HEK293 (cell line): ENCODE measurements around the gene HOXB4.

Experiments used
- BCL11B ChIP-seq: fragments of 450-650 bp; formaldehyde crosslinking; IDR thresholded peaks from 2 replicates; pipeline ENCODE4 v1.5.1; 2016; ENCODE audit warnings: low read depth, missing biosample characterization, missing genetic modification characterization
- HOXC10 ChIP-seq: sonication (generic); formaldehyde crosslinking; IDR thresholded peaks from 2 replicates; pipeline ENCODE4 v1.8.1; 2023; ENCODE audit warnings: mild to moderate bottlenecking, missing genetic modification reagents
- HOXD13 ChIP-seq: sonication (generic); formaldehyde crosslinking; IDR thresholded peaks from 2 replicates; pipeline ENCODE4 v1.8.0; 2022; ENCODE audit warnings: missing genetic modification reagents, borderline replicate concordance
- KLF7 ChIP-seq: fragments of 450-650 bp; formaldehyde crosslinking; IDR thresholded peaks from 2 replicates; pipeline ENCODE4 v1.5.1; 2016; ENCODE audit warnings: missing biosample characterization, missing genetic modification characterization, borderline replicate concordance
- MYNN ChIP-seq: fragments of 450-650 bp; formaldehyde crosslinking; IDR thresholded peaks from 2 replicates; pipeline ENCODE4 v1.5.1; 2016; ENCODE audit warnings: missing biosample characterization, missing genetic modification characterization, borderline replicate concordance
- MZF1 ChIP-seq: fragments of 450-650 bp; formaldehyde crosslinking; IDR thresholded peaks from 2 replicates; pipeline ENCODE4 v1.5.1; 2017; ENCODE audit warnings: missing biosample characterization, missing genetic modification characterization, borderline replicate concordance
- SALL2 ChIP-seq: fragments of 450-650 bp; formaldehyde crosslinking; IDR thresholded peaks from 2 replicates; pipeline ENCODE4 v1.5.0; 2017; ENCODE audit warnings: missing biosample characterization, mild to moderate bottlenecking, missing genetic modification characterization, borderline replicate concordance
- SCRT2 ChIP-seq: fragments of 450-650 bp; formaldehyde crosslinking; IDR thresholded peaks from 2 replicates; pipeline ENCODE4 v1.5.1; 2016; ENCODE audit warnings: missing biosample characterization, missing genetic modification characterization
- TCF7L2 ChIP-seq: IDR thresholded peaks from 2 replicates; pipeline ENCODE4 v1.6.1; 2011; ENCODE audit warnings: low read depth, mild to moderate bottlenecking, inconsistent platforms, low read length, moderate library complexity, borderline replicate concordance
- ZBTB17 ChIP-seq: fragments of 450-650 bp; formaldehyde crosslinking; IDR thresholded peaks from 2 replicates; pipeline ENCODE4 v1.5.1; 2016; ENCODE audit warnings: missing biosample characterization, missing genetic modification characterization
- ZBTB20 ChIP-seq: fragments of 450-650 bp; formaldehyde crosslinking; IDR thresholded peaks from 2 replicates; pipeline ENCODE4 v1.5.1; 2016; ENCODE audit warnings: missing biosample characterization, missing genetic modification characterization
- ZBTB48 ChIP-seq: fragments of 450-650 bp; formaldehyde crosslinking; IDR thresholded peaks from 2 replicates; pipeline ENCODE4 v1.5.1; 2016; ENCODE audit warnings: missing biosample characterization, missing genetic modification characterization
- ZFHX2 ChIP-seq: fragments of 450-650 bp; formaldehyde crosslinking; conservative IDR thresholded peaks from 2 replicates; pipeline ENCODE4 v1.5.1; 2016; ENCODE audit warnings: missing biosample characterization, missing genetic modification characterization
- ZNF112 ChIP-seq: fragments of 450-650 bp; formaldehyde crosslinking; IDR thresholded peaks from 2 replicates; pipeline ENCODE4 v1.5.0; 2017; ENCODE audit warnings: missing biosample characterization, missing genetic modification characterization
- ZNF23 ChIP-seq: fragments of 450-650 bp; formaldehyde crosslinking; IDR thresholded peaks from 2 replicates; pipeline ENCODE4 v1.5.1; 2016; ENCODE audit warnings: missing biosample characterization, missing genetic modification characterization, borderline replicate concordance
- ZNF324 ChIP-seq: fragments of 450-650 bp; formaldehyde crosslinking; IDR thresholded peaks from 2 replicates; pipeline ENCODE4 v1.5.1; 2016; ENCODE audit warnings: missing biosample characterization, missing genetic modification characterization
- ZNF341 ChIP-seq: fragments of 450-650 bp; formaldehyde crosslinking; IDR thresholded peaks from 2 replicates; pipeline ENCODE4; 2016; ENCODE audit warnings: low read depth, missing biosample characterization, missing genetic modification characterization
- ZNF366 ChIP-seq: fragments of 450-650 bp; formaldehyde crosslinking; conservative IDR thresholded peaks from 2 replicates; pipeline ENCODE4 v1.5.1; 2016; ENCODE audit warnings: missing biosample characterization, missing genetic modification characterization
- ZNF37A ChIP-seq: fragments of 450-650 bp; IDR thresholded peaks from 2 replicates; pipeline ENCODE4 v1.5.1; 2018; ENCODE audit warnings: missing biosample characterization, missing genetic modification characterization
- ZNF416 ChIP-seq: fragments of 450-650 bp; formaldehyde crosslinking; IDR thresholded peaks from 2 replicates; pipeline ENCODE4 v1.5.1; 2016; ENCODE audit warnings: missing biosample characterization, missing genetic modification characterization
- ZNF433 ChIP-seq: fragments of 450-650 bp; formaldehyde crosslinking; IDR thresholded peaks from 2 replicates; pipeline ENCODE4 v1.5.1; 2016; ENCODE audit warnings: missing biosample characterization, missing genetic modification characterization, low read depth
- ZNF555 ChIP-seq: fragments of 450-650 bp; formaldehyde crosslinking; conservative IDR thresholded peaks from 2 replicates; pipeline ENCODE4 v1.5.1; 2017; ENCODE audit warnings: missing biosample characterization, mild to moderate bottlenecking, missing genetic modification characterization, inconsistent platforms
- ZNF571 ChIP-seq: fragments of 450-650 bp; formaldehyde crosslinking; IDR thresholded peaks from 2 replicates; pipeline ENCODE4 v1.5.0; 2017; ENCODE audit warnings: missing biosample characterization, missing genetic modification characterization
- ZNF621 ChIP-seq: fragments of 450-650 bp; formaldehyde crosslinking; IDR thresholded peaks from 2 replicates; pipeline ENCODE4 v1.5.1; 2017; ENCODE audit warnings: missing biosample characterization, missing genetic modification characterization
- ZNF654 ChIP-seq: fragments of 450-650 bp; formaldehyde crosslinking; IDR thresholded peaks from 2 replicates; pipeline ENCODE4 v1.5.1; 2016; ENCODE audit warnings: low read depth, missing biosample characterization, missing genetic modification characterization
- ZNF707 ChIP-seq: fragments of 450-650 bp; formaldehyde crosslinking; IDR thresholded peaks from 2 replicates; pipeline ENCODE4 v1.5.1; 2016; ENCODE audit warnings: missing biosample characterization, missing genetic modification characterization
- ZNF777 ChIP-seq: fragments of 450-650 bp; formaldehyde crosslinking; IDR thresholded peaks from 2 replicates; pipeline ENCODE4 v1.5.1; 2017; ENCODE audit warnings: missing biosample characterization, missing genetic modification characterization, borderline replicate concordance
- ZNF791 ChIP-seq: fragments of 450-650 bp; formaldehyde crosslinking; IDR thresholded peaks from 2 replicates; pipeline ENCODE4 v1.5.1; 2016; ENCODE audit warnings: missing biosample characterization, missing genetic modification characterization
- TF ChIP-seq, protein P1 (sequence below): fragments of 450-650 bp; formaldehyde crosslinking; IDR thresholded peaks from 2 replicates; pipeline ENCODE4 v1.5.1; 2017; ENCODE audit warnings: missing biosample characterization, missing genetic modification characterization
- TF ChIP-seq, protein P2 (sequence below): fragments of 450-650 bp; formaldehyde crosslinking; IDR thresholded peaks from 2 replicates; pipeline ENCODE4 v1.5.1; 2016; ENCODE audit warnings: missing biosample characterization, missing genetic modification characterization
- TF ChIP-seq, protein P3 (sequence below): fragments of 450-650 bp; formaldehyde crosslinking; IDR thresholded peaks from 2 replicates; pipeline ENCODE4 v1.5.1; 2016; ENCODE audit warnings: missing biosample characterization, missing genetic modification characterization
- TF ChIP-seq, protein P4 (sequence below): fragments of 450-650 bp; formaldehyde crosslinking; IDR thresholded peaks from 2 replicates; pipeline ENCODE4 v1.5.1; 2016; ENCODE audit warnings: missing biosample characterization, missing genetic modification characterization
- TF ChIP-seq, protein P5 (sequence below): fragments of 450-650 bp; formaldehyde crosslinking; IDR thresholded peaks from 2 replicates; pipeline ENCODE4 v1.5.1; 2016; ENCODE audit warnings: missing biosample characterization, missing genetic modification characterization

The HOXB4 gene

DNA sequence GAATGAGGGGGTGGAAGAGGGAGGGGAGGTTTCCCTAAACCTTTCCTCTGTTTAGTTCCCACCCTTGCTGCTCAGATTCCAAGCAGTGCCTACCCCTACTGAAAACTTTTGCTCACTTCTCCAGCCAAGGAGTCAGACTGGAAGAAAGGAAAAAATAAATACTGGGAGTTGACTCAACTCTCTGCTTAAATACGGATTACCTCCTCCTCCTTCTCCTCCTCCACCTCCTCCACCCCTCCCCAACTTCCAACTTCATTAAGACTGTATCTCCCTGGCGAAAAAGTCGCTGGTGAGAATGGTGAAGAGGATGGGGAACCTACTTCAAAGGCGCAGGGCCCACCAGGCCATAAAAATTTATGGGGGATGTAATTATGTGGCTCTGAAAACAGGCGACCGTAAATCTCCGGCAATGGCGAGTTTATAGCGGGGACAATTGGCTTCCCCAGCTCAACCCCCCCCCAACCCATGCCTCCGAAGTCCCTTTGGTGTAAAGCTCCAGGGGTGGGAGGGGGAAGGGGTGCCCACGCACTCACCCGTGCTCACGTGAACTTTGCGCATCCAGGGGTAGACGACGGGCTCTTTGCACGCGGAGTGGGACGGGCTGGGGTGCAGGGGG lies 712 bp downstream of the HOXB4 start (continued):
- no peak for TF ChIP-seq ZNF707 (tag by site-specific recombination)
- no peak for TF ChIP-seq ZNF23 (tag by site-specific recombination)
- TF ChIP-seq ZNF777 (tag by site-specific recombination) = no peak
- TF ChIP-seq ZNF416 (tag by site-specific recombination) = no peak
- peak; percentile 97 for TF ChIP-seq ZFHX2
- TF ChIP-seq ZNF341 = peak; percentile 60
- TF ChIP-seq HOXC10 = no peak
- TF ChIP-seq ZNF366 (tag by site-specific recombination) = peak; percentile 88
- no peak for TF ChIP-seq ZNF112 (tag by site-specific recombination)
- 0 out of 2 replicates have a peak, but pooled peaks have one; percentile 9 for TF ChIP-seq ZBTB48 (tag by site-specific recombination)
- TF ChIP-seq ZBTB20 (tag by site-specific recombination) = no peak
- peak; percentile 100 for TF ChIP-seq TCF7L2
- TF ChIP-seq KLF7 = peak; percentile 96
- peak; percentile 56 for TF ChIP-seq ZBTB17 (tag by site-specific recombination)
- TF ChIP-seq ZNF791 (tag by site-specific recombination) = no peak
- peak; percentile 95 for TF ChIP-seq BCL11B
- TF ChIP-seq, protein P1, sequence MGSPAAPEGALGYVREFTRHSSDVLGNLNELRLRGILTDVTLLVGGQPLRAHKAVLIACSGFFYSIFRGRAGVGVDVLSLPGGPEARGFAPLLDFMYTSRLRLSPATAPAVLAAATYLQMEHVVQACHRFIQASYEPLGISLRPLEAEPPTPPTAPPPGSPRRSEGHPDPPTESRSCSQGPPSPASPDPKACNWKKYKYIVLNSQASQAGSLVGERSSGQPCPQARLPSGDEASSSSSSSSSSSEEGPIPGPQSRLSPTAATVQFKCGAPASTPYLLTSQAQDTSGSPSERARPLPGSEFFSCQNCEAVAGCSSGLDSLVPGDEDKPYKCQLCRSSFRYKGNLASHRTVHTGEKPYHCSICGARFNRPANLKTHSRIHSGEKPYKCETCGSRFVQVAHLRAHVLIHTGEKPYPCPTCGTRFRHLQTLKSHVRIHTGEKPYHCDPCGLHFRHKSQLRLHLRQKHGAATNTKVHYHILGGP (tag by site-specific recombination) = peak; percentile 77
- no peak for TF ChIP-seq ZNF621 (tag by site-specific recombination)
- no peak; the same call in 1 of the 2 replicates for TF ChIP-seq MYNN (tag by site-specific recombination)
- TF ChIP-seq ZNF555 (tag by site-specific recombination) = no peak
- peak; percentile 35; the same call in 1 of the 2 replicates for TF ChIP-seq SCRT2
- TF ChIP-seq MZF1 (tag by site-specific recombination) = peak; percentile 94
- TF ChIP-seq, protein P2, sequence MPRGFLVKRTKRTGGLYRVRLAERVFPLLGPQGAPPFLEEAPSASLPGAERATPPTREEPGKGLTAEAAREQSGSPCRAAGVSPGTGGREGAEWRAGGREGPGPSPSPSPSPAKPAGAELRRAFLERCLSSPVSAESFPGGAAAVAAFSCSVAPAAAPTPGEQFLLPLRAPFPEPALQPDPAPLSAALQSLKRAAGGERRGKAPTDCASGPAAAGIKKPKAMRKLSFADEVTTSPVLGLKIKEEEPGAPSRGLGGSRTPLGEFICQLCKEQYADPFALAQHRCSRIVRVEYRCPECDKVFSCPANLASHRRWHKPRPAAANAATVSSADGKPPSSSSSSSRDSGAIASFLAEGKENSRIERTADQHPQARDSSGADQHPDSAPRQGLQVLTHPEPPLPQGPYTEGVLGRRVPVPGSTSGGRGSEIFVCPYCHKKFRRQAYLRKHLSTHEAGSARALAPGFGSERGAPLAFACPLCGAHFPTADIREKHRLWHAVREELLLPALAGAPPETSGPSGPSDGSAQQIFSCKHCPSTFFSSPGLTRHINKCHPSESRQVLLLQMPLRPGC = peak; percentile 92
- TF ChIP-seq ZNF37A (tag by site-specific recombination) = 0 out of 2 replicates have a peak, but pooled peaks have one; percentile 9
- peak; percentile 86; the same call in 1 of the 2 replicates for TF ChIP-seq ZNF324 (tag by site-specific recombination)
- TF ChIP-seq SALL2 (tag by site-specific recombination) = no peak
- TF ChIP-seq, protein P3, sequence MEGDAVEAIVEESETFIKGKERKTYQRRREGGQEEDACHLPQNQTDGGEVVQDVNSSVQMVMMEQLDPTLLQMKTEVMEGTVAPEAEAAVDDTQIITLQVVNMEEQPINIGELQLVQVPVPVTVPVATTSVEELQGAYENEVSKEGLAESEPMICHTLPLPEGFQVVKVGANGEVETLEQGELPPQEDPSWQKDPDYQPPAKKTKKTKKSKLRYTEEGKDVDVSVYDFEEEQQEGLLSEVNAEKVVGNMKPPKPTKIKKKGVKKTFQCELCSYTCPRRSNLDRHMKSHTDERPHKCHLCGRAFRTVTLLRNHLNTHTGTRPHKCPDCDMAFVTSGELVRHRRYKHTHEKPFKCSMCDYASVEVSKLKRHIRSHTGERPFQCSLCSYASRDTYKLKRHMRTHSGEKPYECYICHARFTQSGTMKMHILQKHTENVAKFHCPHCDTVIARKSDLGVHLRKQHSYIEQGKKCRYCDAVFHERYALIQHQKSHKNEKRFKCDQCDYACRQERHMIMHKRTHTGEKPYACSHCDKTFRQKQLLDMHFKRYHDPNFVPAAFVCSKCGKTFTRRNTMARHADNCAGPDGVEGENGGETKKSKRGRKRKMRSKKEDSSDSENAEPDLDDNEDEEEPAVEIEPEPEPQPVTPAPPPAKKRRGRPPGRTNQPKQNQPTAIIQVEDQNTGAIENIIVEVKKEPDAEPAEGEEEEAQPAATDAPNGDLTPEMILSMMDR (tag by site-specific recombination) = no peak
- TF ChIP-seq HOXD13 (CRISPR knock-in tag) = peak; percentile 40; the same call in 1 of the 2 replicates
- no peak for TF ChIP-seq ZNF571 (tag by site-specific recombination)
- TF ChIP-seq, protein P4, sequence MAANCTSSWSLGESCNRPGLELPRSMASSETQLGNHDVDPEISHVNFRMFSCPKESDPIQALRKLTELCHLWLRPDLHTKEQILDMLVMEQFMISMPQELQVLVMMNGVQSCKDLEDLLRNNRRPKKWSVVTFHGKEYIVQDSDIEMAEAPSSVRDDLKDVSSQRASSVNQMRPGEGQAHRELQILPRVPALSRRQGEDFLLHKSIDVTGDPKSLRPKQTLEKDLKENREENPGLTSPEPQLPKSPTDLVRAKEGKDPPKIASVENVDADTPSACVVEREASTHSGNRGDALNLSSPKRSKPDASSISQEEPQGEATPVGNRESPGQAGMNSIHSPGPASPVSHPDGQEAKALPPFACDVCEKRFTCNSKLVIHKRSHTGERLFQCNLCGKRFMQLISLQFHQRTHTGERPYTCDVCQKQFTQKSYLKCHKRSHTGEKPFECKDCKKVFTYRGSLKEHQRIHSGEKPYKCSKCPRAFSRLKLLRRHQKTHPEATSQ (tag by site-specific recombination) = no peak
- TF ChIP-seq, protein P5, sequence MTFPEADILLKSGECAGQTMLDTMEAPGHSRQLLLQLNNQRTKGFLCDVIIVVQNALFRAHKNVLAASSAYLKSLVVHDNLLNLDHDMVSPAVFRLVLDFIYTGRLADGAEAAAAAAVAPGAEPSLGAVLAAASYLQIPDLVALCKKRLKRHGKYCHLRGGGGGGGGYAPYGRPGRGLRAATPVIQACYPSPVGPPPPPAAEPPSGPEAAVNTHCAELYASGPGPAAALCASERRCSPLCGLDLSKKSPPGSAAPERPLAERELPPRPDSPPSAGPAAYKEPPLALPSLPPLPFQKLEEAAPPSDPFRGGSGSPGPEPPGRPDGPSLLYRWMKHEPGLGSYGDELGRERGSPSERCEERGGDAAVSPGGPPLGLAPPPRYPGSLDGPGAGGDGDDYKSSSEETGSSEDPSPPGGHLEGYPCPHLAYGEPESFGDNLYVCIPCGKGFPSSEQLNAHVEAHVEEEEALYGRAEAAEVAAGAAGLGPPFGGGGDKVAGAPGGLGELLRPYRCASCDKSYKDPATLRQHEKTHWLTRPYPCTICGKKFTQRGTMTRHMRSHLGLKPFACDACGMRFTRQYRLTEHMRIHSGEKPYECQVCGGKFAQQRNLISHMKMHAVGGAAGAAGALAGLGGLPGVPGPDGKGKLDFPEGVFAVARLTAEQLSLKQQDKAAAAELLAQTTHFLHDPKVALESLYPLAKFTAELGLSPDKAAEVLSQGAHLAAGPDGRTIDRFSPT = peak; percentile 81
- peak; percentile 30; the same call in 1 of the 2 replicates for TF ChIP-seq ZNF654
- TF ChIP-seq ZNF433 (tag by site-specific recombination) = no peak
